Amygdala (tissue), 56 donors: Measurements from ENCODE around the gene PDCD2L.
"Not testable (repeated sequence)": the region's sequence is repeated elsewhere in the genome, so short reads cannot be mapped to it uniquely, and the experiment has no call there.

Source experiments
- DNase-seq, 56 donors: peaks; one replicate each; lab custom pipeline; 2025; lab: John Stamatoyannopoulos, UW

PDCD2L gene, protein sequence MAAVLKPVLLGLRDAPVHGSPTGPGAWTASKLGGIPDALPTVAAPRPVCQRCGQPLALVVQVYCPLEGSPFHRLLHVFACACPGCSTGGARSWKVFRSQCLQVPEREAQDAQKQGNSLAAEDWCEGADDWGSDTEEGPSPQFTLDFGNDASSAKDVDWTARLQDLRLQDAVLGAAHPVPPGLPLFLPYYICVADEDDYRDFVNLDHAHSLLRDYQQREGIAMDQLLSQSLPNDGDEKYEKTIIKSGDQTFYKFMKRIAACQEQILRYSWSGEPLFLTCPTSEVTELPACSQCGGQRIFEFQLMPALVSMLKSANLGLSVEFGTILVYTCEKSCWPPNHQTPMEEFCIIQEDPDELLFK

DNA sequence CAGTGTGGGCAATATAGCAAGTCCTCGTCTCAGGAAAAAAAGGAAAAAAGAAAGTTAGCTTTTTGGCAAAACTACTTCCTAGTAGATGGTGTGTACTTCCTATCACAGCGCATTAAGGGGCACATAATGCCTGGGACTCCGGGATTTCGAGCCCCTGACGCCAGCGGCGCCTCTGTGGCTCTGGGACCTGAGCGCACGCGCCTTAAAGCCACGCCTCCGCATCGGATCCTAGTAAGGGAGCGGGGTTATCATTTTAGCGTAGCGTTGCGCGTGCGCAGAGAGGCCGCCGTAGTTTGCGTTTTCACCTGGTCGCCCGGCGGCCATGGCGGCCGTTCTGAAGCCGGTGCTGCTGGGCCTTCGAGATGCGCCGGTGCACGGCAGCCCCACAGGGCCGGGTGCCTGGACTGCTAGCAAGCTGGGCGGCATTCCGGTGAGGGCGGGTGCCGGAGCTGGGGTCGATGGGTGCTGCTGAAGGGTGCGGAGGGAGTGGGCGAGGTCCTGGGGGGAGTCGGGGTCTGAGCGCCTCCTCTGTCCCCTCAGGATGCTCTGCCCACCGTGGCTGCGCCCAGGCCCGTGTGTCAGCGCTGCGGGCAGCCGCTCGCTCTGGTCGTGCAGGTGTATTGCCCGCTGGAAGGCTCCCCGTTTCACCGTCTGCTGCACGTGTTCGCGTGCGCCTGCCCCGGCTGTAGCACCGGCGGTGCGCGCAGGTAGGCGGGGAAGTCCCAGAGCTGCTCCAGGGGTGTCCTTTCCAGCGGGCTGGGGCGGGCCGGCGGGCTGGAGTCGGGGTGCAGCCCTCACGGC lies at the start of gene PDCD2L:
PDCD2L (plus strand) TSS at position 291 of the 801 bp plus-strand sequence; CDS start at position 323, 32 bp downstream.
- peak in 54 of 56 donors; percentile 14 to 87 (median 66) for DNase-seq

- no peak for DNase-seq
Observed at GRCh38 chr19:34355201-34355600, 49.0 kb upstream of the PDCD2L start.

- no peak for DNase-seq
Observed at GRCh38 chr19:34356875-34357274, 47.3 kb upstream of the PDCD2L start.

DNA sequence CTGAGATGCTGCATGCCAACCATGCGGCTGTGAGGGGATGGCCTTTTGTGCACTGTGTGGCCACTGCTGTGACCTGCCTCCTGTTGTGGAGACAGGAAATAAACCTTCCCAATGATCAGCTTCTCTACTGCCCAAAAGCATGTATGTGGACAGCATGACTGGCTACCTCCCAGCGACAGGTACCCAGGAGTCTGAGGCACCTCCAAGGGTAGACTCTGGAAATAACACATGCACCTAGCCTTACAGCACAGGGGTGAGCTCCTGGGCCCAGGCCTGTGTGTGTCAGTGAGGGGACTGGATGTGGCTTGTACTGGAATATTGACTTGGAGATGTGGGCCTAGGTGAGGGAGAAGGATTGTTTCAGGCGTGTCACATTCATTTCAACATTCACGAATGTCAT lies 46.8 kb upstream of the PDCD2L start:
- no peak for DNase-seq

GRCh38 chr19:34359140-34359953 lies 44.9 kb upstream of the PDCD2L start:
- DNase-seq = peak; percentile 54 to 98 (median 86)

GRCh38 chr19:34359954-34360315 lies 44.3 kb upstream of the PDCD2L start:
- no peak for DNase-seq

- DNase-seq = no peak
Observed at GRCh38 chr19:34360354-34360909, 43.8 kb upstream of the PDCD2L start.

DNA sequence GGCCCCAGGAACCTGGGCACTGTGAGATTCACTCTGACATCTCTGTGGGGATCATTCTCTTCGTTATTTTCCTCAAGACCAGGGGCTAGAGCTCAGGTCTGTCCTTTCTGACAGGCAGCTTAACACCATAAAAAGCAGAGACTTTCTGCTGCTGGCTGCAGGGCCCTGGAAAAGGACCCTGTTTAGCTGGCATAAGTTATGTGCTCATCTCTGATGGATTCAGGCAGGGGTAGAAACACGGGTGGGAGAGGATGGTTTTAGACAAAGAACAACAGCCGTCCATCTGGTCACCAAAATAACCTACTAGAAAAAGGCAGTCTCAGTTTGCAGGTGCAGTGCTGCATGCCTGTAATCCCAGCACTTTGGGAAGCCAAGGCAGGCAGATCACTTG lies 41.5 kb upstream of the PDCD2L start:
- no peak for DNase-seq

DNA sequence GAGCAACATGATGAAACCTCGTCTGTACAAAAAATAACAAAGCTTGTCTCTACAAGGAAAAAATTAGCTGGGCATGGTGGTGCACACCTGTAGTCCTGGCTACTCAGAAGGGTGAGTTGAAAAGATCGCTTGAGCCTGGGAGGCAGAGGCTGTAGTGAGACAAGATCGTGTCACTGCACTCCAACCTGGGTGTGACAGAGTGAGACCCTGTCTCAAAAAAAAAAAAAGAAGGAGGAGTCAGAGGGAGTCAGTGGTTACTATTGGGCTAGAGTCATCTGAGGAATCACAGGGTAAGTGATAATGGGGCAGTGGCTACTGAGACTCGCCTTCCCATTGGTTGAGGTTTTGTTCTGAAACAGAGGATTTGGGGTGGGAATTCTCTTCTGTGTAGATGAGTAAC lies 41.1 kb upstream of the PDCD2L start:
- no peak for DNase-seq

- no peak for DNase-seq
Observed at GRCh38 chr19:34363930-34364329, 40.3 kb upstream of the PDCD2L start.

- peak in 1 of 56 donors; percentile 29 for DNase-seq
Observed at GRCh38 chr19:34364462-34364829, 39.8 kb upstream of the PDCD2L start.

- DNase-seq = peak in 45 of 56 donors; percentile 7 to 73 (median 44)
Observed at GRCh38 chr19:34364830-34365462, 39.3 kb upstream of the PDCD2L start, which contains the start of gene GPI. Gene GPI (plus strand): TSS chr19:34365196. CDS start chr19:34365267, 71 bp downstream.

- peak in 35 of 56 donors; percentile 7 to 66 (median 26) for DNase-seq
Observed at GRCh38 chr19:34365463-34366401, 38.5 kb upstream of the PDCD2L start.

DNA sequence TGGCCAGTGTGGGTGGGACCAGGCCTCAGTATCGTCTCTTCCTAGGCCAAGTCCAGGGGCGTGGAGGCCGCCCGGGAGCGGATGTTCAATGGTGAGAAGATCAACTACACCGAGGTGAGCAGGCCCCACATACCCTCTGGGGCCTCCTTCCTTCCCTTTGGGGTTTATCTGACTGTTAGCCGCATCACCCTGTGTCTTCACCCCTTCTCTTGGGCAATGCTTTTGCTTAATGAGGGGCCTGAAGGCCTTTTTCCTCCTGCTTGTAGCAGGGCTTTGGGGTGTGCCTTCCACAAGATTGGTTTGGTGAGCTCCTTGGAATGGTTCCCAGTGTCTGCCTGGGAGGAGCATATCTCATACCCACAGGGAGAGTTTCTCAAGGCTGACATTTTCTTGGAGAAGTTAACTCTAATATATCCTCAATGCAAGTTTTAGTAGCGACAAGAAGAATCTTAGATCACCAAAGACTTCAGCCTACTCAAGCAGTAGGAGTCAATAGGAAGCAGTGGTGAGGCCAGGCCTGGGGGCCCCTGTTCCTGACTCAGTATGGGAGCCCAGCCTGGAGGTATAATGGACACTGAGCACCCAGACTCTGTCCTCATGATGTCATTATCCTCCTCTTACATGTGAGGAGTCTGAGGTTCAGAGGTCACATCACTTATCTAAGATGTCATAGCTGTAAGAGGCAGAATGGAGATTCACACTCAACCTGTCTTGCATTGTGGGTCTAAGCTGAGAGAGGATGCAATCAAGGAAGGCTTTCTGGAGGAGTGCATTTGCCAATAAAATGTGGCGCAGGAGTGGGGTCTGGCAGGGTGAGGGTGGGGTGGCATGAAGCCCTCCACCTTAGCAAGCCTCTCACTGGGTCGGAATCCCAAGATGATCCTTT lies 37.2 kb upstream of the PDCD2L start:
- no peak for DNase-seq

DNA sequence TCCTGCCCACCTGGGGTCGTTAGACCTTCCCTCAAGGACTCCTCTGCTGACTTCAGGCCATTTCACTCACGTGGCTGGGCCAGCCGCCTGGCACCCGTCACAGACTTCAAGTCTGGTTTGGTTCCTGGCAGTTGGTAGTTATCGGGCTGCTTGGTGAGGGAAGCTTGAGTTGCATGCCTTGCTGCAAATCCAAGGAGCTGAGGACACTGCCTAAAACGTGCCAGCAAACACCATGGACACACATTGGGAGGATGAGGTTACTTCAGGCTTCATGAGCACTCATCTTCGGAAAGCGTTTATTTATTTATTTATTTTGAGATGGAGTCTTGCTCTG lies 36.6 kb upstream of the PDCD2L start:
- DNase-seq = peak in 2 of 56 donors; percentile 17 to 31

DNA sequence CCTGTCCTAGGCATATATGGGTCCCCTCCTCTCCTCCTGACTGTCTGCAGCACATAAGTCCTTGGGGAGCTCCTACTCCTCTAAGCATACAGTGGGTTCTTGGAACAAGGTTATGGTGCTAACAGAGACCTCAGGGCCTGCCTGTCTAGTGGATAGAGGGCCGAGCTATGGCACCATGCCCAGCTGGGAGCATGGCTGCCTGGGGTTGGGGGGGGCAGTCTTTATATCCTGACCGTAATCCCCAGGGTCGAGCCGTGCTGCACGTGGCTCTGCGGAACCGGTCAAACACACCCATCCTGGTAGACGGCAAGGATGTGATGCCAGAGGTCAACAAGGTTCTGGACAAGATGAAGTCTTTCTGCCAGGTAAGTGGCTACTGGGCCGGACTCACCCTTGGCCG lies 35.9 kb upstream of the PDCD2L start:
- DNase-seq = no peak

- not testable (repeated sequence) for DNase-seq
Observed at GRCh38 chr19:34369166-34369565, 35.0 kb upstream of the PDCD2L start.

DNA sequence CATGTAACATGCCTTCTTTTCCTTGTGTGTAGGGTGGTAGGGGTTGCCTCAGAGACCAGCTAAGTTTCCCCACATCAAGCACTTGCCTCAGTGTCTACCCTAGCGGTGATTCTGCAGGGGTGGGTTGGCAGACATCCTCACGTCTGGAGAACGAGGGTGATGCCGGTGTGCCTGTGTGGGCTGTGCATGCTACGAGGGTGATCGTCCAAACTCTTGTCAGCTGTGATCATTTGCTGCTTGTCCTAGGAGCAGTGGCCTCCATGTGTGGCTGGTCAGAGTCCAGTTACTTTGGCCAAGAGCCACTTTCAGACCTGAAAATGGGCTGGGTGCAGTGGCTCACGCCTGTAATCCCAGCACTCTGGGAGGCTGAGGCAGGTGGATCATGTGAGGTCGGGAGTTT lies 34.1 kb upstream of the PDCD2L start:
- DNase-seq = no peak
